A549 treated with AZD9567 at 1 μM for 4 hours (cell line): ENCODE data around the gene PCDHA8. TPM values are rescaled to one million over a fixed set of nuclear protein-coding genes. Genes with fewer than 3 reads are reported as not detected.

Experiments
- total RNA-seq: library from RNA; stranded (reverse); fragments of 200-300 nt; extraction: Qiagen RNA extraction; gene quantifications from 5 replicates; pipeline ENCODE4 v1.2.3, GENCODE V29; 2022; ENCODE audit not compliant: insufficient read depth

Gene PCDHA8, protein sequence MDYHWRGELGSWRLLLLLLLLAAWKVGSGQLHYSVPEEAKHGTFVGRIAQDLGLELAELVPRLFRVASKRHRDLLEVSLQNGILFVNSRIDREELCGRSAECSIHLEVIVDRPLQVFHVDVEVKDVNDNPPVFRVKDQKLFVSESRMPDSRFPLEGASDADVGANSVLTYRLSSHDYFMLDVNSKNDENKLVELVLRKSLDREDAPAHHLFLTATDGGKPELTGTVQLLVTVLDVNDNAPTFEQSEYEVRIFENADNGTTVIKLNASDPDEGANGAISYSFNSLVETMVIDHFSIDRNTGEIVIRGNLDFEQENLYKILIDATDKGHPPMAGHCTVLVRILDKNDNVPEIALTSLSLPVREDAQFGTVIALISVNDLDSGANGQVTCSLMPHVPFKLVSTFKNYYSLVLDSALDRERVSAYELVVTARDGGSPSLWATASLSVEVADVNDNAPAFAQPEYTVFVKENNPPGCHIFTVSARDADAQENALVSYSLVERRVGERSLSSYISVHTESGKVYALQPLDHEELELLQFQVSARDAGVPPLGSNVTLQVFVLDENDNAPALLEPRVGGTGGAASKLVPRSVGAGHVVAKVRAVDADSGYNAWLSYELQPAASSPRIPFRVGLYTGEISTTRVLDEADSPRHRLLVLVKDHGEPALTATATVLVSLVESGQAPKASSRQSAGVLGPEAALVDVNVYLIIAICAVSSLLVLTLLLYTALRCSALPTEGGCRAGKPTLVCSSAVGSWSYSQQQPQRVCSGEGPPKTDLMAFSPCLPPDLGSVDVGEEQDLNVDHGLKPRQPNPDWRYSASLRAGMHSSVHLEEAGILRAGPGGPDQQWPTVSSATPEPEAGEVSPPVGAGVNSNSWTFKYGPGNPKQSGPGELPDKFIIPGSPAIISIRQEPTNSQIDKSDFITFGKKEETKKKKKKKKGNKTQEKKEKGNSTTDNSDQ
- 0.04 to 0.10 TPM (median 0.08 TPM) in 3 of 5 replicates, not detected in the others for total RNA-seq

DNA sequence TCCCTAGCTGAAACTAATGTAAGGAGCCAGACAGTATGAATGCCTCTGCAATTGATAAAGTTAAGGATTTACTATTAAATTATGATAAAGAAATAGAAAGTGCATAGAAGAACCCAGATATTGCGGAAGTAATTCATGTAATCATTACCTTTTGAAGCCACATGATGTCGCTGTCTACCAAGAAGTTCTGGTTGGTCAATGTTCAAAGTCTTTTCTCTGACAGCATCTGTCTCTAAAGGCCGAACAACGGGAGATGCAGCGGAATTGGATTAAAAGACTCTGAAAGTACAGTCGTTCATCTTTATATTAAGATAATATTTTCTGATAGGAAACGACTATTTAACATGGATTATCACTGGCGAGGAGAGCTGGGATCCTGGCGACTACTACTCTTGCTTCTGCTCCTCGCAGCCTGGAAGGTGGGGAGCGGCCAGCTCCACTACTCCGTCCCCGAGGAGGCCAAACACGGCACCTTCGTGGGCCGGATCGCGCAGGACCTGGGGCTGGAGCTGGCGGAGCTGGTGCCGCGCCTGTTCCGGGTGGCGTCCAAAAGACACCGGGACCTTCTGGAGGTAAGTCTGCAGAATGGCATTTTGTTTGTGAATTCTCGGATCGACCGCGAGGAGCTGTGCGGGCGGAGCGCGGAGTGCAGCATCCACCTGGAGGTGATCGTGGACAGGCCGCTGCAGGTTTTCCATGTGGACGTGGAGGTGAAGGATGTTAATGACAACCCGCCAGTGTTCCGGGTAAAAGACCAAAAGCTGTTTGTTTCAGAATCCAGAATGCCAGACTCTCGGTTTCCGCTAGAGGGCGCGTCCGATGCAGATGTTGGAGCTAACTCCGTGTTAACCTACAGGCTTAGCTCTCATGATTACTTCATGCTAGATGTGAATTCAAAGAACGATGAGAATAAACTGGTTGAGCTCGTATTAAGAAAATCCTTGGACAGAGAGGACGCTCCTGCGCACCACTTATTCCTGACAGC, at the start of gene PCDHA8:
Gene PCDHA8 (plus strand): TSS at position 210 of the 985 bp plus-strand sequence. CDS start 135 bp downstream, at position 345.

DNA sequence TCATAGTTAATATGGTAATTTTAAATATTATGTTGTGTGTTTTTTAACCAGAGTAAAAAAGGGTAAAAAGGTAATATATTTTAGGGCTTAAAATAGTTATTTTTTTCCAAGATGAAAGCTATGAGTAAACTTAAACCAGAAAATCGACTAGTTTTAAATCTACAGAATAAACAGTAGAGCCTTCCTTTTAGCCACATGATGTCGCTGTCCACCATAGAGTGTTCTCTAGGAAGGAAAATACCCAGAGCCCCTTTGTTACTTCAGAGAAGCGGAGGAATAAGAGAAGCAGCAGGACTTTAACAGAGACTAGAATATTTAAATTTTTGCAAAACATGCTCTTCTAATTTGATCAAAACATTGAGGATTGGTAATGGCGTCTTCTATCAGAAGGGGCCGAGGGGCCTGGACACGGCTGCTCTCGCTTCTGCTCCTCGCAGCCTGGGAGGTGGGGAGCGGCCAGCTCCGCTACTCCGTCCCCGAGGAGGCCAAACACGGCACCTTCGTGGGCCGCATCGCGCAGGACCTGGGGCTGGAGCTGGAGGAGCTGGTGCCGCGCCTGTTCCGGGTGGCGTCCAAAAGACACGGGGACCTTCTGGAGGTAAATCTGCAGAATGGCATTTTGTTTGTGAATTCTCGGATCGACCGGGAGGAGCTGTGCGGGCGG, 46.3 kb upstream of the PCDHA8 start, which contains the start of gene PCDHA2:
Gene PCDHA2 (plus strand): TSS at position 258 of the 664 bp plus-strand sequence.

DNA sequence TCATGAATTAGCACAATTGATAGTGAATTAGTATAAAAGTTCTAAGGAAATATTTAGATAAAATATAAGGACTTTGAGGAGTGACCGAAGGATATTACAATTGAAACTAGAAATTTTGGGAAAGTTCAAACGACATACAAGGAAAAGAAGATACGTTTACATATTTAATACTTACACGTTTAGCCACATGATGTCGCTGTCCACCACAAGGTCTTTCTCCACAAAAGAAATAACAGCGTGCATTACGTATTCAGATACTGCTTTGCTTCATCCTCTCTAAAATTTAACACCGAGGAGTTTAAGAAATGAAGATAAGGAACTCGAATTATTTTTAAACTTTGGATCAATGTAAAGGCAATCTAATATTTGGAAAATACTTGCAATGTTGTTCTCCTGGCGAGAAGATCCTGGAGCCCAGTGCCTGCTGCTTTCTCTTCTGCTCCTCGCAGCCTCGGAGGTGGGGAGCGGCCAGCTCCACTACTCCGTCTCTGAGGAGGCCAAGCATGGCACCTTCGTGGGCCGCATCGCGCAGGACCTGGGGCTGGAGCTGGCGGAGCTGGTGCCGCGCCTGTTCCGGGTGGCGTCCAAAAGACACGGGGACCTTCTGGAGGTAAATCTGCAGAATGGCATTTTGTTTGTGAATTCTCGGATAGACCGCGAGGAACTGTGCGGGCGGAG, 40.0 kb upstream of the PCDHA8 start, which contains the start of gene PCDHA3:
Gene PCDHA3 (plus strand): TSS at position 242 of the 678 bp plus-strand sequence.

DNA sequence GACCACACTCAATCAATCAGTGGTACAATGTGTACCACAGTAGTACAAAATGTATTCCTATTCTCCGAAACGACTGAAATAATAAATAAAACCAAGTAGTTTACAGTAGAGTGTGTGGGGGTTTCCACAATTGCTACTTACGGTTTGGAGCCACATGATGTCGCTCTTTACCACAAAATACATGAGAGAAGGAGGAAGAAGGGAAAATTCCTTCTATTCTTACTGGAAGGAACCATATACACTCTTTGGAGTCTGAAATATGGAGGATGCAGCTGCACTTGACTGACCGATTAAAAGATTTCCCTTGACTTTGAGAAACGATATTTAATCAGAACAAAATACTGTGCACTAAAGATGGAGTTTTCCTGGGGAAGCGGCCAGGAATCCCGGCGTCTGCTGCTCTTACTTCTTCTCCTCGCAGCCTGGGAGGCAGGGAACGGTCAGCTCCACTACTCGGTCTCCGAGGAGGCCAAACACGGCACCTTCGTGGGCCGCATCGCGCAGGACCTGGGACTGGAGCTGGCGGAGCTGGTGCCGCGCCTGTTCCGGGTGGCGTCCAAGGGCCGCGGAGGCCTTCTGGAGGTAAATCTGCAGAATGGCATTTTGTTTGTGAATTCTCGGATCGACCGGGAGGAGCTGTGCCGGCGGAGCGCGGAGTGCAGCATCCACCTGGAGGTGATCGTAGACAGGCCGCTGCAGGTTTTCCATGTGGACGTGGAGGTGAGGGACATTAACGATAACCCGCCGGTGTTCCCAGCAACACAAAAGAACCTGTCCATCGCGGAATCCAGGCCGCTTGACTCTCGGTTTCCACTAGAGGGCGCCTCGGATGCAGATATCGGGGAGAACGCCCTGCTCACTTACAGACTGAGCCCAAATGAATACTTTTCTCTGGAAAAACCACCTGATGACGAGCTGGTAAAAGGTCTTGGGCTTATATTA, 33.9 kb upstream of the PCDHA8 start, which contains the start of gene PCDHA4:
Gene PCDHA4 (plus strand): TSS at position 235 of the 942 bp plus-strand sequence.

DNA sequence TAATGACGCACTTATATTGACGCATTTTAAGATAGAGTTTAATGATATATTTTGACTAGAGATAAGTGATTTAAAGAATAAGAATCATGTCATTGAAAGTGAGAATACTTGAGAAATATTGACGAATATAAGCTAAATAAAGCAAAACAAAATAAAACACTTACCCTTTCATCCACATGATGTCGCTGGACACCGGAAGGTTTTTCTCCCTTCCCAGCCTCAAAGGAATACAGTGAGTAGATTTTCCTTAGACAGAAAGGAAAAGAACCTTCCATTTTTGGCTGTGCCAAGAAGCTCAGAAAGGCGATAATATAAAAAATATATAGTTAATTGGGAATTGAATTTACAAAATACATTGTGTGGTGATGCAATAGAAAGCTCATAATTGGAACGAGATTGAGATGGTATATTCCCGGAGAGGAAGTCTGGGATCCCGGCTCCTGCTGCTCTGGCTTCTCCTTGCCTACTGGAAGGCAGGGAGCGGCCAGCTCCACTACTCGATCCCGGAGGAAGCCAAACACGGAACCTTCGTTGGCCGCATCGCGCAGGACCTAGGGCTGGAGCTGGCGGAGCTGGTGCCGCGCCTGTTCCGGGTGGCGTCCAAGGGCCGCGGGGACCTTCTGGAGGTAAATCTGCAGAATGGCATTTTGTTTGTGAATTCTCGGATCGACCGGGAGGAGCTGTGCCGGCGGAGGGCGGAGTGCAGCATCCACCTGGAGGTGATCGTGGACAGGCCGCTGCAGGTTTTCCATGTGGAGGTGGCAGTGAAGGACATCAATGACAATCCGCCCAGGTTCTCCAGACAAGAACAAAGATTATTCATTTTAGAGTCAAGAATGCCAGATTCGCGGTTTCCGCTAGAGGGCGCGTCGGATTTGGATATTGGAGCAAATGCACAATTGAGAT, 19.4 kb upstream of the PCDHA8 start, which contains the start of gene PCDHA5:
Gene PCDHA5 (plus strand): TSS at position 239 of the 906 bp plus-strand sequence.

DNA sequence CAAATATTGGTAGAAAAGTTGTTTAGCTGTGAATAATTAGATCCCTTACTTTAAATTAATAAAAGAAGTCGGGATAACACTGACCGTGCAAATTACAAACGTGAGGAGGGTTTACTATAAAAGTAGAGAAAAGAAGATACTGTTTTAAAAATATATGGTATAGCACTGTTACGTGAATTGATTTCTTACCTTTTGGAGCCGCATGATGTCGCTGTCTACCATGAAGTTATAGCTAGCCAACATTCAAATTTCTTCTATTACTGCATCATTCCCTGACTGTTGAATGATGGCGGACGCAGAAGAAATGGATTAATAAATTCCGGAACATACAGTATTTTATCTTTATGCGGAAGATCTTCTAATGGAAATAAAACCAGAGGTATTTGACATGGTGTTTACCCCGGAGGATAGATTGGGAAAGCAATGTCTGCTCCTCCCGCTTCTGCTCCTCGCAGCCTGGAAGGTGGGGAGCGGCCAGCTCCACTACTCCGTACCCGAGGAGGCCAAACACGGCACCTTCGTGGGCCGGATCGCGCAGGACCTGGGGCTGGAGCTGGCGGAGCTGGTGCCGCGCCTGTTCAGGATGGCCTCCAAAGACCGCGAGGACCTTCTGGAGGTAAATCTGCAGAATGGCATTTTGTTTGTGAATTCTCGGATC, 13.2 kb upstream of the PCDHA8 start, which contains the start of gene PCDHA6:
Gene PCDHA6 (plus strand): TSS at position 257 of the 658 bp plus-strand sequence. CDS start 132 bp downstream, at position 389.

DNA sequence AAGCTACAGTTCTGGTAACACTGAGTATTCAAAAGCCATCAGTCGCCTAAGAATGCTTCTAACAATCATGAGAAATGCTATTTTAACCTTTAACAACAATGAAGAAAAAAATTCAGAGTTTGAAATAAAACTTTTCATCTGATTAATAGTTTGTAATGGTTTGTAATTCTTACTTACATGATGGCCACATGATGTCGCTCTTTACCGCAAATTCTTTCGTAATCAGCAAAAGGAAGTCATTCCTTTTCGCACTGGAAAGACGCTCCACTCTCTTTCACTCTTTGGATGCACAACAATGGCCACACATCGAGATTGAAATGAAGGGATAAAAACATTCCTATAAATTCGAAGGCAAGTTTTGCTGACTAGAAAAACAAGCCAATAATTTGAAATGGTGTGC, 7.0 kb upstream of the PCDHA8 start, which contains the start of gene PCDHA7:
Gene PCDHA7 (plus strand): TSS at position 277 of the 400 bp plus-strand sequence. CDS start 115 bp downstream, at position 392.

DNA sequence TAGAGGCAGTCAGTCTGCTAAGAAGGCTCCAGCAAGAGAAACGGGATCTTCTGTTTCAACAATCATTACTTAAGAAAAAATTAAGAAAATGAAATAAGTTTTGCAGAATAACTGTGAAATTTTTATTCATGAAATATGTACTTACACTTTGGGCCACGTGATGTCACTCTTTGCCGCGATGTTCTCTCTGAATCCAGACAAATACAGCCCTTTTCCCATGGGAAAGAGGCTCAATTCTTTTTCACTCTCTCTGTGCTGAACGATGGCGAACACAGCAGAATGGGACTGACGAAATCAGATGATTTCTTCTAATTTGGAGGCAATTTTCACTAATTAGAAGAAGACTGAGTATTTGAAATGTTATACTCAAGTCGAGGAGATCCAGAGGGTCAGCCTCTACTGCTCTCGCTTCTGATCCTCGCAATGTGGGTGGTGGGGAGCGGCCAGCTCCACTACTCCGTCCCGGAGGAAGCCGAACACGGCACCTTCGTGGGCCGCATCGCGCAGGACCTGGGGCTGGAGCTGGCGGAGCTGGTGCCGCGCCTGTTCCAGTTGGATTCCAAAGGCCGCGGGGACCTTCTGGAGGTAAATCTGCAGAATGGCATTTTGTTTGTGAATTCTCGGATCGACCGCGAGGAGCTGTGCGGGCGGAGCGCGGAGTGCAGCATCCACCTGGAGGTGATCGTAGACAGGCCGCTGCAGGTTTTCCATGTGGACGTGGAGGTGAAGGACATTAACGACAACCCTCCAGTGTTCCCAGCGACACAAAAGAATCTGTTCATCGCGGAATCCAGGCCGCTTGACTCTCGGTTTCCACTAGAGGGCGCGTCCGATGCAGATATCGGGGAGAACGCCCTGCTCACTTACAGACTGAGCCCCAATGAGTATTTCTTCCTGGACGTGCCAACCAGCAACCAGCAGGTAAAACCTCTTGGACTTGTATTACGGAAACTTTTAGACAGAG, 7.4 kb downstream of the PCDHA8 start, which contains the start of gene PCDHA9:
Gene PCDHA9 (plus strand): TSS at position 244 of the 964 bp plus-strand sequence. CDS start 114 bp downstream, at position 358.

DNA sequence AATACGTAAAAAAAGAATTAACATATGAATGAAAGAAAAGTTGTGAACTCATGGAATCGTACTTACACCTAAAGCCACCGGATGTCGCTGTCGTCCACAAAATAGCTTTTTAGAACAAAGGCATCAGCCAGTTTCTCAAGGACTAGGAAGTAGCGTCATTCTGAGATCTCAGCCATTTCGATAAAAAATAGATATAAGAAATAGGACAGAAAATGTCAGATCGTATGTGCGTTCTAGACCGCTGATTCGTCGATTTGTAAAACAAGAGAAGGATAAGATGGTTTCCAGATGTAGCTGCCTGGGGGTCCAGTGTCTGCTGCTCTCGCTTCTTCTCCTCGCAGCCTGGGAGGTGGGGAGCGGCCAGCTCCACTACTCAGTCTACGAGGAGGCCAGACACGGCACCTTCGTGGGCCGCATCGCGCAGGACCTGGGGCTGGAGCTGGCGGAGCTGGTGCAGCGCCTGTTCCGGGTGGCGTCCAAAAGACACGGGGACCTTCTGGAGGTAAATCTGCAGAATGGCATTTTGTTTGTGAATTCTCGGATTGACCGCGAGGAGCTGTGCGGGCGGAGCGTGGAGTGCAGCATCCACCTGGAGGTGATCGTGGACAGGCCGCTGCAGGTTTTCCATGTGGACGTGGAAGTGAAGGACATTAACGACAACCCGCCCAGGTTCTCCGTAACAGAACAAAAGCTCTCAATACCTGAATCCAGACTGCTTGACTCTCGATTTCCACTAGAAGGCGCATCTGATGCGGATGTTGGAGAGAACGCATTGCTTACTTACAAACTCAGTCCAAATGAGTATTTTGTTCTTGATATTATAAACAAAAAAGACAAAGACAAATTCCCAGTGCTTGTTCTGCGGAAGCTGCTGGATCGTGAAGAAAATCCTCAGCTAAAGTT, 15.0 kb downstream of the PCDHA8 start, which contains the start of gene PCDHA10:
Gene PCDHA10 (plus strand): TSS at position 126 of the 903 bp plus-strand sequence. CDS start 152 bp downstream, at position 278.

DNA sequence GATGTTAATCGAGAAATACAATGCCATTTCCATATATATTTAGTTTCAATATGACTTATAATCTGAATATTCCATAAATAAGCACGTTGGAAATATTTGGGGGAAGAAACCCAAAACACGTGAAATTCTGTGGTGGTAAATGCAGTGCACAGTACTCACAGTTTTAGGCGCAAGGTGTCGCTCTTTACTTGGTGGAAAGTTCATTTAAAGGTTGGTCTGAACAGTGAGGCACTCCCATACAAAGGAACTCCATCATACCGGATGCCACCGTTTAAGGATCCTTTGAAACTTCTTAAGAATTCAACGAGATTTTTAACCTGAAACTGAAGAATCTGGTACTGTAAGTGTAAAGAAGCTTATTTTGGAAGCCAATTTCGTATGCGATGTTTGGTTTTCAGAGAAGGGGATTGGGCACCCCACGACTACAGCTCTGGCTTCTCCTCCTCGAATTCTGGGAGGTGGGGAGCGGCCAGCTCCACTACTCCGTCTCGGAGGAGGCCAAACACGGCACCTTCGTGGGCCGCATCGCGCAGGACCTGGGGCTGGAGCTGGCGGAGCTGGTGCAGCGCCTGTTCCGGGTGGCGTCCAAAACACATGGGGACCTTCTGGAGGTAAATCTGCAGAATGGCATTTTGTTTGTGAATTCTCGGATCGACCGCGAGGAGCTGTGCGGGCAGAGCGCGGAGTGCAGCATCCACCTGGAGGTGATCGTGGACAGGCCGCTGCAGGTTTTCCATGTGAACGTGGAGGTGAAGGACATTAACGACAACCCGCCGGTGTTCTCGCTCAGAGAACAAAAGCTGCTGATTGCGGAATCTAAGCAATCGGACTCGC, 28.0 kb downstream of the PCDHA8 start, which contains the start of gene PCDHA11:
Gene PCDHA11 (plus strand): TSS at position 237 of the 834 bp plus-strand sequence. CDS start 147 bp downstream, at position 384.

DNA sequence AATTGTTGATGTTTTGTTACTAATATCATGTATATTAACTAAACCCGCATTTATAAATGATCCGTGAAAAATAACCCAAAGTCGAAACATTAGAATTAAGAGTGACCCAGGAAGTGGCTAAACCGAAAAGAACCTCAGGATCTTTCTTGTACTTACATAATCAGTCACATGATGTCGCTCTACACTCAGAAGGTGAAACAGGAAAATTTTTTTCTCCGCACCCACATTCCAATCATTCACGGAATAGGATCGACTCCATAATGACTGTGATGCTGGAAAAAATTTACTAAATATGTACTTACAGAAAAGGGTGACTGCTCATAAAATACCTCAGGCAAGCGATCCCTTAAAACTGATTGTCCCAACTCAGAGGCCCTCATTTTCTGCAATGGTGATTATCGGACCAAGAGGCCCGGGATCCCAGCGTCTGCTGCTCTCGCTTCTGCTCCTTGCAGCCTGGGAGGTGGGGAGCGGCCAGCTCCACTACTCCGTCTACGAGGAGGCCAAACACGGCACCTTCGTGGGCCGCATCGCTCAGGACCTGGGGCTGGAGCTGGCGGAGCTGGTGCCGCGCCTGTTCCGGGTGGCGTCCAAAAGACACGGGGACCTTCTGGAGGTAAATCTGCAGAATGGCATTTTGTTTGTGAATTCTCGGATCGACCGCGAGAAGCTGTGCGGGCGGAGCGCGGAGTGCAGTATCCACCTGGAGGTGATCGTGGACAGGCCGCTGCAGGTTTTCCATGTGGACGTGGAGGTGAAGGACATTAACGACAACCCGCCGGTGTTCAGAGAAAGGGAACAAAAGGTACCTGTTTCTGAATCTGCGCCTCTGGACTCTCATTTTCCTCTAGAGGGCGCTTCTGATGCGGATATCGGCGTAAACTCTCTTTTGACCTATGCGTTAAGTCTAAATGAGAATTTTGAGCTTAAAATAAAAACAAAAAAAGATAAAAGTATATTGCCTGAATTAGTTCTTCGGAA, 34.4 kb downstream of the PCDHA8 start, which contains the start of gene PCDHA12:
Gene PCDHA12 (plus strand): TSS at position 224 of the 981 bp plus-strand sequence. CDS start 165 bp downstream, at position 389.

